ENCODE results near the gene CAMKMT.

CAMKMT gene

DNA sequence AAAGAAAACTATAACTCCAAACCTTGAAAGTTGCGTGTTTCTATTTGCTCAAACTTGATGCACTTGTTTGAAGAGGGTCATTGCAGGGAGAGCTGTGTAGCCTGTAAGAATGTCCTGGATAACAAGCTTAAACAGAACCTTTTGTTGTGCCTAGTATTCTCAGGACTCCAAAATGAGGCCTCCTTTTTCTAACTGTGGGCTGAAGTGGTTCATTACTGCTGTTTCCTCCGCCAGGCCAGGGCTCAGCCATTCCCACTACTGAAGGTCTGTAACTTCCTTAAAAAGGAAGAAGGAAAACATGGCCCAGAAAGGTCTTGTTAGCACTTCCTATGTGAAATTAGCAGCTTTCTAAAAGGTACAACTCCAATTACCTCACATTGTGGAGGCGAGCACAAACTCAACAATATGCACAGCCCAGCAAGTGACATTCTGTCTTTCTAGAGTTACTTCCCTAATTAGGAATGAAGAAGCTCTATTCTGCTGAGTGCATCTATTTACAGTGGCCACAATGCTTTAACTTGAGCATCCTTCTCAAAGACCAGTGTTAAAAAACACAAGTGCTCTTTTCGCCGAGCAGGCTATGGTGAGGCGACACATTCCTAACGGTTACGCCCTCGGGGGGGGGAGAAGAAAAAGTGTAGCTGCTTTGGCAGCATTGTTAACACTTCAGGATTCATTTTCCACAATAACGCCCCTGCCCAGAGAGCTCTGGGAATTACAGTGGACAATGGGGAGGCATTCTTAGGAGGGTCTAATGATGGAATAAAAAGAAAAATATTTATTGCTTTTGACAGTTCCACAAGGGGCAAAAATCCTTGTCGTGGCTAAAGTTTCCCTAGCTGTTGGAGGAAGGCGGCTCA, 442.9 kb downstream of the CAMKMT start:
- no peak for TF ChIP-seq EGR1 (IDR thresholded peaks at IDR 0.05)
- no peak for TF ChIP-seq ZBTB7A (IDR thresholded peaks at IDR 0.05; ENCODE audit: low read depth)
- no peak for TF ChIP-seq EP300 (IDR thresholded peaks at IDR 0.05; ENCODE audit: borderline replicate concordance)
- no peak for TF ChIP-seq RAD21 (IDR thresholded peaks at IDR 0.05; ENCODE audit: low read depth)
- TF ChIP-seq, protein P1, sequence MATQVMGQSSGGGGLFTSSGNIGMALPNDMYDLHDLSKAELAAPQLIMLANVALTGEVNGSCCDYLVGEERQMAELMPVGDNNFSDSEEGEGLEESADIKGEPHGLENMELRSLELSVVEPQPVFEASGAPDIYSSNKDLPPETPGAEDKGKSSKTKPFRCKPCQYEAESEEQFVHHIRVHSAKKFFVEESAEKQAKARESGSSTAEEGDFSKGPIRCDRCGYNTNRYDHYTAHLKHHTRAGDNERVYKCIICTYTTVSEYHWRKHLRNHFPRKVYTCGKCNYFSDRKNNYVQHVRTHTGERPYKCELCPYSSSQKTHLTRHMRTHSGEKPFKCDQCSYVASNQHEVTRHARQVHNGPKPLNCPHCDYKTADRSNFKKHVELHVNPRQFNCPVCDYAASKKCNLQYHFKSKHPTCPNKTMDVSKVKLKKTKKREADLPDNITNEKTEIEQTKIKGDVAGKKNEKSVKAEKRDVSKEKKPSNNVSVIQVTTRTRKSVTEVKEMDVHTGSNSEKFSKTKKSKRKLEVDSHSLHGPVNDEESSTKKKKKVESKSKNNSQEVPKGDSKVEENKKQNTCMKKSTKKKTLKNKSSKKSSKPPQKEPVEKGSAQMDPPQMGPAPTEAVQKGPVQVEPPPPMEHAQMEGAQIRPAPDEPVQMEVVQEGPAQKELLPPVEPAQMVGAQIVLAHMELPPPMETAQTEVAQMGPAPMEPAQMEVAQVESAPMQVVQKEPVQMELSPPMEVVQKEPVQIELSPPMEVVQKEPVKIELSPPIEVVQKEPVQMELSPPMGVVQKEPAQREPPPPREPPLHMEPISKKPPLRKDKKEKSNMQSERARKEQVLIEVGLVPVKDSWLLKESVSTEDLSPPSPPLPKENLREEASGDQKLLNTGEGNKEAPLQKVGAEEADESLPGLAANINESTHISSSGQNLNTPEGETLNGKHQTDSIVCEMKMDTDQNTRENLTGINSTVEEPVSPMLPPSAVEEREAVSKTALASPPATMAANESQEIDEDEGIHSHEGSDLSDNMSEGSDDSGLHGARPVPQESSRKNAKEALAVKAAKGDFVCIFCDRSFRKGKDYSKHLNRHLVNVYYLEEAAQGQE (IDR thresholded peaks at IDR 0.05; ENCODE audit: low read depth), result no peak
- TF ChIP-seq NFIC (IDR thresholded peaks at IDR 0.05), result no peak
- TF ChIP-seq CEBPB (IDR thresholded peaks at IDR 0.05), result no peak
- no peak for TF ChIP-seq TEAD4 (IDR thresholded peaks at IDR 0.05)
- TF ChIP-seq FOXM1 (IDR thresholded peaks at IDR 0.05; ENCODE audit: borderline replicate concordance, low read depth), result no peak
- no peak for TF ChIP-seq TCF12 (IDR thresholded peaks at IDR 0.05; ENCODE audit: low read depth)
- TF ChIP-seq, protein P2, sequence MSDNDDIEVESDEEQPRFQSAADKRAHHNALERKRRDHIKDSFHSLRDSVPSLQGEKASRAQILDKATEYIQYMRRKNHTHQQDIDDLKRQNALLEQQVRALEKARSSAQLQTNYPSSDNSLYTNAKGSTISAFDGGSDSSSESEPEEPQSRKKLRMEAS (IDR thresholded peaks at IDR 0.05), result no peak
- no peak for TF ChIP-seq YY1 (IDR thresholded peaks at IDR 0.05; ENCODE audit: low read depth)
- no peak for TF ChIP-seq CREB1 (IDR thresholded peaks at IDR 0.05; ENCODE audit: low read depth)
- no peak for TF ChIP-seq TAF1 (IDR thresholded peaks at IDR 0.05; ENCODE audit: low read depth)
- TF ChIP-seq, protein P3, sequence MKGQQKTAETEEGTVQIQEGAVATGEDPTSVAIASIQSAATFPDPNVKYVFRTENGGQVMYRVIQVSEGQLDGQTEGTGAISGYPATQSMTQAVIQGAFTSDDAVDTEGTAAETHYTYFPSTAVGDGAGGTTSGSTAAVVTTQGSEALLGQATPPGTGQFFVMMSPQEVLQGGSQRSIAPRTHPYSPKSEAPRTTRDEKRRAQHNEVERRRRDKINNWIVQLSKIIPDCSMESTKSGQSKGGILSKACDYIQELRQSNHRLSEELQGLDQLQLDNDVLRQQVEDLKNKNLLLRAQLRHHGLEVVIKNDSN (IDR thresholded peaks at IDR 0.05), result no peak

DNA sequence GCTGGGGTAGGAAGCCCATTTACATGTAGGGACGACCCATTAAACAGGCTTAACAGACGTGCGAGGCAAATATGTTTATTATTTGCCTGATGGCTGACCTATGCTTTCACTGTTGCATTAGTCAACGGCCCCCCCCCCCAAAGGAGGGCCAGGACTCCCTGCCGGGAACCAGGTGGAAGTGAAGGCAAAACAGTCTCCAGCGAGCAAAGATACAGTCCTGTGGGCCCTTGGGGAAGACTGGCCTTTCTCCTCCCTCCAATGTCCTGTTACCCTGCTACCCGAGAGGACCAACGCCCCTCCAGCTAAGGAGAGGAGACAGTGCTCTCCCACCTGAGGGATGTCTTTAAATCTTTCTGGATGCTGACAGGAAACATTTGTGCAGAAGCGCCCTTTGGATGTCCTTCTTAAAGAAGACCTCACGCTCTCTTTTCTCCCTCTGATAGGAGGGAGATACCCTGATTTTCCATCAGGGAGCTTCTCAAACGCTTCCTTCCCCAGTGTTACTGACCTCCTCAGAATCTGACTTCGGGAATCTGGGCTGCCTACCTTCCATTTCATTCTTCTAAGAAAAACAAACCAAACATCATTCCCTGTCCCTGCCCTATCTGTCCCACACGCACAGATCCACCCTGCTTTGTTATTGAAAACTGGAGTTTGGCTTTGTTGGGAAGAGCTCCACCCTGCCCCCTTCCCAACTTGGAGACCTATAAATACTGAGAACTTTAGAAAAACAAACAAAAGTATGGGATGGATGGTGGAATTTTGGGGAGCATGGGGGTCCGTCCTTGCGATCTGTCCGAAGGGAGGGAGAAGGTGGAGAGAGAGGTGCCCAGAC, 443.9 kb downstream of the CAMKMT start:
- TF ChIP-seq ZBTB7A (IDR thresholded peaks at IDR 0.05; ENCODE audit: low read depth) (no peak), NFIC (IDR thresholded peaks at IDR 0.05) (no peak), TEAD4 (IDR thresholded peaks at IDR 0.05) (no peak), CREB1 (IDR thresholded peaks at IDR 0.05; ENCODE audit: low read depth) (no peak), TAF1 (IDR thresholded peaks at IDR 0.05; ENCODE audit: low read depth) (no peak), TCF12 (IDR thresholded peaks at IDR 0.05; ENCODE audit: low read depth) (no peak), EP300 (IDR thresholded peaks at IDR 0.05; ENCODE audit: borderline replicate concordance) (no peak), FOXM1 (IDR thresholded peaks at IDR 0.05; ENCODE audit: borderline replicate concordance, low read depth) (no peak), YY1 (IDR thresholded peaks at IDR 0.05; ENCODE audit: low read depth) (no peak), CEBPB (IDR thresholded peaks at IDR 0.05) (no peak), EGR1 (IDR thresholded peaks at IDR 0.05) (no peak), RAD21 (IDR thresholded peaks at IDR 0.05; ENCODE audit: low read depth) (no peak)
- TF ChIP-seq, protein P2 (IDR thresholded peaks at IDR 0.05), result no peak
- TF ChIP-seq, protein P3 (IDR thresholded peaks at IDR 0.05), result no peak
- TF ChIP-seq, protein P1 (IDR thresholded peaks at IDR 0.05; ENCODE audit: low read depth), result no peak

DNA sequence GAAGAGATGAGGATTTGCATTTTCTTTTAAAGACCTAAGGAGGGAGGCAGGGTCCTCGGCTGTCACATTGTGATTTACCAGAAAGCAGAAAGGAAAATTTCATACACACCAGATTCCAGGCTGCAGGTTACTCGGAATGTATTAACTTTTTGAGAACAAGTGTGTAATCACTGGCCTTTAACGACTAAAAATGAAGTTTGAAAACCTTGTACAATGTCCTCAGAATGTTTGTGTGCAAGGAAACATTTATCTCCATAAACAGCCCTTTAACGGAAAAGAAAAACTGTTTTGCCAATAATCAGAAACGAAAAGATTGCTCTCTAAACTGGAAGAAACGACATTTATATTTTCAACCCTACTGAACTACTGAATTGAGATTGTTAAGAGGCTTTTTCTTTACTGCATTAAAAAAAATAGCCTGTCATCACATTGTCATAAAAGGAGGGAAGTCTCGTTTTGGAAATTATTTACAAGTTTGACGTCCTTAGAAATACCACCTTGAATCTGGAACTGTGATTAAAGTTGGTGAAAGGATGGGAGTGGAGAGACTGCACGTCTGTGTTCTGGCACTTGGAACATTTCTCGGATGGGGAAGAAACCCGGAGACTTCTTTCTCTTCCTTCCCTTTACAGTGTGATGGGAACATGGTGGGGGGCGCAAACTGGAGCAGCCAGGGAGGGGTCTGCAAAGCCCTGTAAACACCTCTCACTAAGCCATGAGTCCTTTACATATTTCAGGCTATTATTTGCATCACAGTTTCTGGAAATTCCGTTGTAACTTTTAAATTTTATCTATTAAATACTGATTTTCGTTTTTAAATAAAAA, 445.7 kb downstream of the CAMKMT start:
- no peak for TF ChIP-seq YY1 (IDR thresholded peaks at IDR 0.05; ENCODE audit: low read depth)
- TF ChIP-seq, protein P1 (IDR thresholded peaks at IDR 0.05; ENCODE audit: low read depth), result no peak
- TF ChIP-seq TAF1 (IDR thresholded peaks at IDR 0.05; ENCODE audit: low read depth), result no peak
- no peak for TF ChIP-seq CREB1 (IDR thresholded peaks at IDR 0.05; ENCODE audit: low read depth)
- no peak for TF ChIP-seq FOXM1 (IDR thresholded peaks at IDR 0.05; ENCODE audit: borderline replicate concordance, low read depth)
- TF ChIP-seq ZBTB7A (IDR thresholded peaks at IDR 0.05; ENCODE audit: low read depth), result no peak
- TF ChIP-seq, protein P3 (IDR thresholded peaks at IDR 0.05), result no peak
- TF ChIP-seq, protein P2 (IDR thresholded peaks at IDR 0.05), result no peak
- no peak for TF ChIP-seq TEAD4 (IDR thresholded peaks at IDR 0.05)
- no peak for TF ChIP-seq CEBPB (IDR thresholded peaks at IDR 0.05)
- TF ChIP-seq TCF12 (IDR thresholded peaks at IDR 0.05; ENCODE audit: low read depth), result no peak
- no peak for TF ChIP-seq NFIC (IDR thresholded peaks at IDR 0.05)
- TF ChIP-seq RAD21 (IDR thresholded peaks at IDR 0.05; ENCODE audit: low read depth), result no peak
